GM12891 (cell line): ENCODE data around the gene SH3RF2.

Experiments
- POLR2A ChIP-seq: IDR thresholded peaks from 2 replicates; pipeline ENCODE4 v1.6.1; 2011; ENCODE audit warnings: low read depth, low read length, control low read depth
- POLR2AphosphoS5 ChIP-seq: IDR thresholded peaks from 2 replicates; pipeline ENCODE4 v1.6.1; 2011; ENCODE audit warnings: low read depth, low read length, control low read depth
- SPI1 ChIP-seq: IDR thresholded peaks from 2 replicates; pipeline ENCODE4 v1.6.1; 2011; ENCODE audit warnings: low read depth, low read length, control low read depth

- TF ChIP-seq POLR2A (no peak), POLR2AphosphoS5 (no peak), SPI1 (no peak)
Observed at GRCh38 chr5:146081556-146081955, 145.2 kb downstream of the SH3RF2 start.
